ENCODE measurements around the gene MPND. TPM values are rescaled to one million over a fixed set of nuclear protein-coding genes. Genes with fewer than 3 reads are reported as not detected.

Gene MPND
- total and polyA plus RNA-seq, 5 experiments from 2014 or later: 4.6 to 22.1 (median 5.3) TPM

DNA sequence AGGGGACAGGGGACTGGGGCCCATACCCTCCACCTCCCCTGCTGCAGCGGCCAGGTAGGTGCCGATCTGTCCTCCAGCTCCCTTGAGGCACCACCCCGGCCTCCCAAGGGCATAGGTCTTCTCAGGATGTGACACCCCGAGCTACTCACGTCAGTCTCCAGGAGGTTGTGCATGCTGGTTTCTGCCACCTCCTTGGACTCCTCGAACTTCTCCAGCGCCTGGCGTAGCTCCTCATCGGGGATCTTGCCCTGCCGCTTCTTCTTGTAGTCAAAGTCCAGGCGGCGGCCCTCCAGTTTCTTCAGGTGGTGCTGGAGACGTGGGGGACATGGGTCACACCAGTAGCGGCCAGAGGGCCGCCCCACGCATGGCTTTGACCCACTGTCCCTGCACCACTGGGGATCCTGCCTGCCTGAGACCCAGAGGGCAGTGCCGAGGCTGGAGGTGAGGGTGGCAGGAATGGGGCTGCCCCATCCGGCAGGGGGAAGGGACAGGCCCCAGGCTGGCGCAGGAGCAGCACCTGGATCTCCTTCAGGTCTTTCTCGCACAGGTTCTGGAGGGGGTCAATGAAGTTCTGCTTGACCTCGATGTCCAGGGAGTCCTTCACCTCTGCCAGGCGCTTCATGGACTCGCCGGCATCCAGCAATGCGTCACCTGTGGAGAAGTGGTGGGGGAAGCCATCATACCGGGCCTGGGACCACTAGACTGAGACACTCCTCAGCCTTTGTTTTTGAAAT is 20.4 kb downstream of the MPND start:
- Mint-ChIP-seq H3K4me3 (no peak overlapping the region), H3K9me3 (no peaks in the 10 kb centered on the region), H3K27me3 (no peaks in the 10 kb centered on the region), H3K4me1 (peaks cover 9 to 15% (median 11%) of the 10 kb centered on the region in 4 donors), H3K27ac (peak overlapping the region in 1 of 10 donors; percentile 56), H3K36me3 (peaks cover 0 to 16% (median 0%) of the 10 kb centered on the region in 3 donors)
- POLR2A ChIA-PET: interaction anchor here (0.5 to 1.0 kb wide), 2 partner anchors 12 to 37 kb away, joined by 4 to 5 read pairs; partner anchors contain the start of gene SH3GL1
- DNase-seq: no peak
- ATAC-seq: no peak

DNA sequence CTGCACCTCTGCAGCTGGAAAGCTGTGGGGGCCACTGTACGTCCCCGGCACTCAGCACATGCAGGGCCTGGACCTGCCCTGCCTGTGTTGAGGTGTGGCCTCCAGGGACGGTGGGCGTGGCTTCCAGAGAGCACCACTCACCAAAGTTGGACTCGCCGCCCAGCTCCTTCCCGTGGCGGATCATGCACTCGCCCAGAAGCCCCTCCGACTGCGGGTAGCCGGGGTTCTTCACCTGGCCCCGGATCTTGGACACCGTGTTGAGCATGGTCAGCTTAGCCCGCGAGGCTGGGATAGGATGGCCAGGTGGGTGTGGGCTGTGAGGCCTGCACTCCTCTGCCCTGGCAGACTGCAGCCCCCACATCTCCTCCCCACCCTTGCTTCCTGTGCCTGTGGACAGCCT is 22.0 kb downstream of the MPND start:
- Mint-ChIP-seq H3K36me3 (peaks cover 0 to 14% (median 0%) of the 10 kb centered on the region in 3 donors), H3K9me3 (no peaks in the 10 kb centered on the region), H3K27me3 (no peaks in the 10 kb centered on the region), H3K4me1 (peaks cover 14 to 28% (median 23%) of the 10 kb centered on the region in 4 donors), H3K4me3 (no peak overlapping the region), H3K27ac (no peak overlapping the region)
- ATAC-seq: no peak
- POLR2A ChIA-PET: no interaction called here
- DNase-seq: peak in 1 of 10 donors; percentile 42

DNA sequence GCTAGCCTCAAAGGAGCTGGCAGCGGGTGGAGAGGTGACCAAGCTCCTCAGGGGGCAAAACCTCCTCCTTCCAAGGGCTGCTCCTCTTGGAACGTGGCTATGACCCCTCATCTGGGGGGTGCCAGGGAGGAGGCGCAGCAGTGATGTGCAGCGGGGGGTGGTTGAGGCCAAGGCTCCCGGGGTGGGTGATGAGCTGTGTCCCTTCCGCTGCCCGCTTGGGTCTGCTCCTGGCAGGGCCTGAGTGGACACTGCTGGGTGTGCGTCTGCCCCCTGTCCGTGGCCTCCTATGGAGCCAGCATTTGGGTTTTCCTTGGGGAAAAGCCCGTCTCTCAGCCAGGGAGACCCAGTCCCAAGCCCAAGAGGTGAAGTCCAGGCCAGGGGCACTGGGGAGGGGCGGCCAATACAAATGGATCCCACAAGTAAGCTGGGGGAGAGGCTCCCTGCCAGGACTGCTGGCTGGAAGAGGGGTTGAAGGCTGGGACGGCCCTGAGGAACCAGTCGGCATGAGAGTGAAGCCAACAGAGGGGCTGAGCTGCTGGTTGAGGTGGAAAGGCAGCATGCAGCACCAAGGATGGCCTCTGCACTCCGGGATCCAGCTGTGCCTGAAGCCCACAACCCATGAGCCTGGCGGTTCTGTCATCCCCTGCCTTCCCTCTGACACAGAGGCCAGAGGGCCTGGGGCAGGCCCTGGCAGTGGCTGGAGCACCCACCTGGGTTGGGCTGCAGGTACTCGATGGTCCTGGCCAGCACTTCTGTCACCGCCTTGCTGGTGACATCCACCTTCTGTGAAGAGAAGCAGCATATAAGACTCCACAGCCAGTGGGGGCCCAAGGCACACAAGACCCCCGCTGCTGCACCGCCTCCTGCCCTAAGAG is 22.7 kb downstream of the MPND start:
- H3K9me3 Mint-ChIP-seq: no peaks in the 10 kb centered on the region
- POLR2A ChIA-PET: interaction anchor here (0.8 to 4.4 kb wide), 3 partner anchors 23 to 105 kb away, joined by 3 to 31 read pairs (median 5); partner anchors contain the start of genes MPND and SH3GL1
- H3K36me3 Mint-ChIP-seq: peaks cover 0 to 13% (median 0%) of the 10 kb centered on the region in 3 donors
- peak overlapping the region in 3 of 10 donors; percentile 24 to 79 (median 66) for H3K27ac Mint-ChIP-seq
- H3K27me3 Mint-ChIP-seq: no peaks in the 10 kb centered on the region
- DNase-seq (no peak), ATAC-seq (no peak)
- no peak overlapping the region for H3K4me3 Mint-ChIP-seq
- peaks cover 16 to 35% (median 27%) of the 10 kb centered on the region in 4 donors for H3K4me1 Mint-ChIP-seq

DNA sequence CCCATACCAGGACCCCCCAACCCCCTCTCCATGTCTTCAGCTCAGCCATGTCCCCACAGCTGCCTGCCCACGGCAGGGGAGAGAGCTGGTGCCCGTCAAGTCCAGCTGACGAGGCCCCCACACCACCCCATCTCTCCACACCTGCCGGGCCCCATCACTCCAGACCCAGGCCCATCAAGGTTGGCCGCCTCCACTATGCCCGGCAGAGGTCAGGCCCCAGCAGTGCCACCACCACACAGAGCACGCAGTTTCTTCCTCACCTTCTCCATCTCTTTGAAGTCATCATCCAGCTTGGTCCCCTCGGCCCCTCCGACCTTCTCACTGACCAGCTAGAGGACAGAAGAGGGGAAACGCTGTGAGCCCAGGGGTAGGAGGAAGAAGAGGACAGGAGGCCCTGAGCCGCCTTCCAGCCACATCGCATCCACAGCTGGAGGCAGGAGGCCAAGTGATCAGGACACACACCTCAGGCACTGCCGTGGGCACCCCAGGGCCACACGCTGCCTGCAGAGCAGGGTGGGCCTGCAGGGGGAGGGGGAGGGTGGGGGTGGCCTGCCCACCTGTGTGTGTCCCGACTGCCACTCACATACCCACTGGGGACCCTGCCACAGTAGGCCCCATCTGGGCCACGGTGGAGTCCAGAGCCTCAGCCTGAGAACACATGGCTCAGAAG is 23.4 kb downstream of the MPND start:
- peaks cover 16 to 42% (median 31%) of the 10 kb centered on the region in 4 donors for H3K4me1 Mint-ChIP-seq
- H3K36me3 Mint-ChIP-seq: peaks cover 0 to 13% (median 0%) of the 10 kb centered on the region in 3 donors
- H3K4me3 Mint-ChIP-seq: no peak overlapping the region
- no peak for ATAC-seq
- POLR2A ChIA-PET: interaction anchor here (0.8 to 4.4 kb wide), 5 partner anchors 14 to 106 kb away, joined by 3 to 31 read pairs (median 5); partner anchors contain the start of genes MPND and SH3GL1
- H3K27me3 Mint-ChIP-seq: no peaks in the 10 kb centered on the region
- peak overlapping the region in 7 of 10 donors; percentile 40 to 92 (median 69) for H3K27ac Mint-ChIP-seq
- no peaks in the 10 kb centered on the region for H3K9me3 Mint-ChIP-seq
- no peak for DNase-seq

DNA sequence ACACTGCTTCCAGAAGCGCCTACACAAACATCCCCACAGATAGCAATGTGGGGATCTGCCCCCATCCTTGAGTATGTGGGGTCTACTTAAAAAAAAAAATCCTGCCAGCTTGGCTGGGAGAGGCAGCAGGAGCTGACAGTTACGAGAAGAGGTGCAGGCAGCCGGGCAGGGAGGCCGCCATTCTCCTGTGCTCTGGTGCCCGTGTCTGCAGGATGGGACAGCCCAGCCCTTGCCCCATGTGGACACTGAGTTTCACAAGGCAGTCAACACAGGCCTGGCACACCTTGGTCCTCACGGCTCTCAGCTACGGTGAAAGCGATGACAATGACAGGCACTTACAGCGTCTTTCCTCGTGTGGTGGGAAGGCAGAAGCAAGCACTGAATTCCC is 24.0 kb downstream of the MPND start:
- Mint-ChIP-seq H3K27ac (peak overlapping the region; percentile 14 to 95 (median 90)), H3K27me3 (no peaks in the 10 kb centered on the region), H3K36me3 (peaks cover 0 to 9% (median 0%) of the 10 kb centered on the region in 3 donors), H3K9me3 (no peaks in the 10 kb centered on the region), H3K4me1 (peaks cover 16 to 43% (median 36%) of the 10 kb centered on the region in 4 donors), H3K4me3 (no peak overlapping the region)
- DNase-seq (no peak), ATAC-seq (no peak)
- POLR2A ChIA-PET: interaction anchor here (1.2 to 4.4 kb wide), 3 partner anchors 13 to 33 kb away, joined by 4 to 31 read pairs (median 6); partner anchors contain the start of gene SH3GL1

DNA sequence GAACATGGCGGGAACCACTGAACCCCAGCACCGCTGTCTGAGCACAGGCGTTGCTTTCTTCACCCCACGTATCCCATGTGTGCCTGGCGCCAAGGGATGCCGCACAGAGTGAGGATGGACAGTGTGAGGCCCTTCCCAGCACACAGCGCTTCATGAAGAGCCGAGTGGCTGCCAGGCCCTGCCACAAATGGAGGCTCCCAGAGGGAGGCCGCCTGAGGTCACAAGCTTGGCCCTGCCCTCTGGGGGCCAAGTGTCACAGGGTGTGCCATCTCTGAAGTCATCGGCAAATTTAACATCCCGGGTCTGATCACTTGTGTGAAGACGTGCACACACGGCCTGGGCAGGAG is 24.4 kb downstream of the MPND start:
- Mint-ChIP-seq H3K27me3 (no peaks in the 10 kb centered on the region), H3K36me3 (peaks cover 0 to 6% (median 0%) of the 10 kb centered on the region in 3 donors), H3K27ac (peak overlapping the region; percentile 58 to 96 (median 91)), H3K4me3 (peak overlapping the region in 6 of 10 donors; percentile 34 to 77 (median 46)), H3K4me1 (peaks cover 16 to 46% (median 39%) of the 10 kb centered on the region in 4 donors), H3K9me3 (no peaks in the 10 kb centered on the region)
- no peak for ATAC-seq
- POLR2A ChIA-PET: interaction anchor here (1.2 to 4.4 kb wide), 3 partner anchors 13 to 33 kb away, joined by 4 to 31 read pairs (median 6); partner anchors contain the start of gene SH3GL1
- no peak for DNase-seq

DNA sequence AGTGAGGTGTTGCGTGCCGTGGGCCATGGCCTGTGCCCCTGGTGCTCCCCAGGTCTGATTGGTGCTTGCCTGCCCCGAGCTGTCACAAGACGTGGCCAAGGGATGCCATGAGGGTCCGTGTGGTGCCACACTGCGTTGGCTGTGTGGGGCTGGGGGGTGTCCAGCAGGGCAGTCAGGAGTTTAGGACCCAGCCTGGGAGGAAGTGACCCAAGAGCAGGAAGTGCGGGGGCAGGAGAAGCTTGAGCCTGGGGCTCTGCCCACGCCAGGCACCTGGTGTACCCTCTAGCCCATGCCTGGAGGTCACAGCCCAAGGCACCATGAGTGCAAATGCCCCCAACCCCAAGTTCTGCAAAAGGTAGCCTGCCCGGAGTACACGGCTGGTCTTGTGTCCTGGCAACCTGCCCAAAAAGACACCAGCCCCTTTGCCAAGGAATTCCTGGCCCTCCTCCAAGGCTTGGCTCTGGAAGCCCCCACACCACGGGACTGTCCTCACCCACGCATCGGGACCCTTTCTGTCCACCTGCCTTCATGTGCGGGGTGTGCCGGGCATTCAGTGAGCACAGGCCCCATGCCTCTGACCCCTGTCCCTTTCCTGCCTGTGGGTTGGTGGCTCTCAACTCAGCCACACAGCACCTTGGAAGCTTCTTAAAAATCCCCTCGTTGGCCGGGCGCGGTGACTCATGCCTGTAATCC is 24.9 kb downstream of the MPND start:
- Mint-ChIP-seq H3K9me3 (no peaks in the 10 kb centered on the region), H3K36me3 (peaks cover 0 to 6% (median 0%) of the 10 kb centered on the region in 3 donors), H3K4me3 (peak overlapping the region; percentile 85 to 96 (median 91)), H3K27me3 (no peaks in the 10 kb centered on the region), H3K27ac (peak overlapping the region; percentile 91 to 96 (median 95)), H3K4me1 (peaks cover 16 to 48% (median 40%) of the 10 kb centered on the region in 4 donors)
- ATAC-seq (no peak), DNase-seq (no peak)
- POLR2A ChIA-PET: interaction anchor here (0.6 to 4.4 kb wide), 4 partner anchors 12 to 123 kb away, joined by 3 to 31 read pairs (median 9); partner anchors contain the start of genes CHAF1A and SH3GL1

DNA sequence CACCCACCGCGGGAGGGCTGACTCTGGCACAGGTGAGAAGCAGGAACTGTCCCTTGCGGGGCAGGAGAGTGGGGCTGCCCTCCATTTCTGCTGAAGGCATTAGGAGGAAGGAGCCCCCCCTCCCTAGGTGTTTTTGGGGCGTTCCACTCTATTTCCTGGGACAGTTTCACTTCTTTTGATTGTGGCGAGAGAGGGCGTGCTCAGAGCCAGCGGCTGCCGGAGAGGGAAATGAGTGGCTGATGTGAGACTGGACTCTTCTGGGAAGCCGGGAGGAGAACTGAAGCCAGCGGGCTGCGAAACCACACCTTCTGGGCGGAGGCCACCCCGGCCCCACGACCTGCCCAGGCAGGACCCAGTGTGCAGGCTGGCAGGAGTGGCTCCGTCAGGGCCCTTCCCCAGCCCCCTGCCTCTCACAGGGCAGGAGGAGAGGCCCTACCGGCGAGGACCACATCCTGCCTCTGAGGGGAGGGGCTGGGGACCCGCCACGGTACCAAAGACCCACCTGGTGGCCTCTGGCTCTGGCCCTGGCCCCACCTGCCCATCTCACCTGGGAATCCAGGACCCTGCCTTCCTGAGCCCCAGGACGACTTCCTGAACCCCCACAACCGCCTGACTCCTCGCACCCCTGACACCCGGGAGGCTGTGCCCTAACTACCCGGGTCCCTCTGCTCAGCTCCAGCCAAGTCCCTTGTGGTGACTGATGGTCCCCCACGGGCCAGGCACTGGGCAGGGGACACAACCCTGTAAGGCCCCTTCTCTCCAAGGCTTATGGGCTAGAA is 25.9 kb downstream of the MPND start:
- POLR2A ChIA-PET: interaction anchor here (0.6 to 4.4 kb wide), 9 partner anchors 10 to 124 kb away, joined by 3 to 31 read pairs (median 6); partner anchors contain the start of genes CHAF1A and SH3GL1
- Mint-ChIP-seq H3K9me3 (no peaks in the 10 kb centered on the region), H3K4me3 (peak overlapping the region; percentile 85 to 96 (median 91)), H3K4me1 (peaks cover 20 to 54% (median 45%) of the 10 kb centered on the region in 4 donors), H3K27me3 (no peaks in the 10 kb centered on the region), H3K36me3 (peaks cover 0 to 8% (median 0%) of the 10 kb centered on the region in 3 donors), H3K27ac (peak overlapping the region; percentile 91 to 96 (median 95))
- ATAC-seq (peak; percentile 71 to 75), DNase-seq (peak; percentile 40 to 84 (median 70))

DNA sequence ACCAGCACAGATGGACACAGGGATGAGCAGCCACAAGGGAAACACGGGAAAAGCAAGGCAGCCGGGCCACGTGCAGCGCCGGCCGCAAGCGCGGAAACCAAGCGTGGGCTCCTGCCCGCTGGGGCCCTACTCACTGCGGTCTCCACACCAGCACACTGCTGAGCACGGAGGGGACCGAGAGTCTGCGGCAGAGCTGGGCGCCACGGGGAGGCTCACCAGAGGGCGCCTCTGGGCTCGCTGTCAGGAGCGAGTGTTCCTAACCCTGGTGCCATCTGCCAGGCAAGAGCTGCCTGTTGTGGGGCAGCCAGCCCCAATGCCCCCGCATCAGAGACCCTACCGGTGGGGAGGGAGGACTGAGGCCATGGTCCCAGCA is 26.5 kb downstream of the MPND start:
- Mint-ChIP-seq H3K4me1 (peaks cover 20 to 56% (median 45%) of the 10 kb centered on the region in 4 donors), H3K36me3 (peaks cover 0 to 5% (median 0%) of the 10 kb centered on the region in 3 donors), H3K27ac (peak overlapping the region; percentile 91 to 96 (median 93)), H3K4me3 (peak overlapping the region; percentile 85 to 96 (median 91)), H3K9me3 (no peaks in the 10 kb centered on the region), H3K27me3 (no peaks in the 10 kb centered on the region)
- ATAC-seq: peak; percentile 78 to 83
- DNase-seq: peak; percentile 57 to 82 (median 60)
- POLR2A ChIA-PET: interaction anchor here (0.7 to 4.4 kb wide), 12 partner anchors 10 to 103 kb away, joined by 3 to 31 read pairs (median 6); partner anchors contain the start of genes CHAF1A, MPND and SH3GL1

DNA sequence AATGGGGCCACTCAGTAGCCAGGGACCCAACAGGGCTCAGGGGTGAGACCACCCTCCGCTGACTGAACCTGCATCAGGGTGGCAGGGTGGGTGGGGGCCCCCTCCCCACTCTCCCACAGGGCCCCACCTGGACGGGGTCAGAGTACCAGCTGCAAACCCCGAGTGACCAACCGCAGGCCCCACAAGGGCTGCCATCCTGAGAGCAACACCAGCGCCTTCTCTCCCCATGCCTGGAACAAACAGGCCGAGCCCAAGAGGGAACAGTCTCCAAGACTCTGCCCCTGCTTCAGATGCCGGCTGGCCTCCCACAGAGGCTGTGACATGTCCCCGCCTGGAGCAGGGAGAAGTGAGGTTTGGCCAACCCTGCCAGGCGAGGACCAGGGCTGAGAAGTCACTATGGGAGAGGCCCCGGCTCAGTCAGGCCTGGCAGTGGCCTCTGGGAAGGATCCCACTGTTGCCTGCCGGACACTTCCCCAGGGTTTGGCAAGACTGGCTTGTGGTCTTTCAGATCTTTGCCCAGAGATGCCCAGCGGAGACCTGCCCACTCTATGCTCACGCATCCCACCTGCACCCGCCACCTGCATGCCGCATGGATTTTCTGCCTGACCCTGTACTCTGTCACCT is 27.2 kb downstream of the MPND start:
- POLR2A ChIA-PET: interaction anchor here (0.7 to 4.4 kb wide), 12 partner anchors 9 to 103 kb away, joined by 3 to 31 read pairs (median 4); partner anchors contain the start of genes CHAF1A, MPND and SH3GL1
- DNase-seq (no peak), ATAC-seq (no peak)
- peaks cover 20 to 60% (median 46%) of the 10 kb centered on the region in 4 donors for H3K4me1 Mint-ChIP-seq
- H3K27ac Mint-ChIP-seq: peak overlapping the region; percentile 69 to 96 (median 91)
- H3K9me3 Mint-ChIP-seq: no peaks in the 10 kb centered on the region
- peak overlapping the region; percentile 15 to 96 (median 66) for H3K4me3 Mint-ChIP-seq
- peaks cover 0 to 5% (median 0%) of the 10 kb centered on the region in 3 donors for H3K36me3 Mint-ChIP-seq
- no peaks in the 10 kb centered on the region for H3K27me3 Mint-ChIP-seq

Measured in naive thymus-derived CD8-positive, alpha-beta T cell (primary cell).